G401 (cell line): ENCODE results near the gene CAMK2G. TPM values are rescaled to one million over a fixed set of nuclear protein-coding genes. Genes with fewer than 3 reads are reported as not detected.

ENCODE experiments used
- DNase-seq: peaks from one replicate; pipeline ENCODE4 v3.0.0-alpha.2; 2015; ENCODE audit warnings: low spot score
- in situ Hi-C: cut with HindIII; loops from 2 replicates; pipeline ENCODE4 v1.10.0; 2016; ENCODE audit warnings: low sequenced_read_pairs, mixed read lengths
- total RNA-seq: library from RNA; depleted of rRNA; stranded (reverse); fragments of >200 nt; shearing (Covaris generic); gene quantifications from 2 replicates; pipeline ENCODE4 v1.2.3, GENCODE V29; 2014

The CAMK2G gene
- total RNA-seq, 1 experiment from 2014 or later: 11.8 TPM

- in situ Hi-C loops: no loop called here
- DNase-seq: peak; percentile 19
Observed at GRCh38 chr10:73867871-73868631, 6.3 kb downstream of the CAMK2G start.

- in situ Hi-C loops: no loop called here
- peak; percentile 30 for DNase-seq
Observed at GRCh38 chr10:73867126-73867807, 7.1 kb downstream of the CAMK2G start.

- peak; percentile 20 for DNase-seq
- in situ Hi-C loops: no loop called here
Observed at GRCh38 chr10:73866621-73867020, 7.7 kb downstream of the CAMK2G start.

GRCh38 chr10:73865459-73866442 lies 8.6 kb downstream of the CAMK2G start:
- DNase-seq: no peak

GRCh38 chr10:73865107-73865458 lies 9.3 kb downstream of the CAMK2G start:
- DNase-seq: no peak
- in situ Hi-C loops: no loop called here

More at GRCh38 chr10:73865459-73866442, 8.6 kb downstream of the CAMK2G start:
- in situ Hi-C loops: no loop called here

- in situ Hi-C loops: no loop called here
- DNase-seq: no peak
Observed at GRCh38 chr10:73864229-73864628, 10.1 kb downstream of the CAMK2G start.

GRCh38 chr10:73863039-73863817 lies 11.1 kb downstream of the CAMK2G start:
- DNase-seq: no peak

GRCh38 chr10:73862011-73862410 lies 12.3 kb downstream of the CAMK2G start:
- no peak for DNase-seq
- in situ Hi-C loops: no loop called here

More at GRCh38 chr10:73863039-73863817, 11.1 kb downstream of the CAMK2G start:
- in situ Hi-C loops: no loop called here

- DNase-seq: peak; percentile 44
- in situ Hi-C loops: no loop called here
Observed at GRCh38 chr10:73859784-73860491, 14.4 kb downstream of the CAMK2G start.

- in situ Hi-C loops: no loop called here
- no peak for DNase-seq
Observed at GRCh38 chr10:73859428-73859783, 14.9 kb downstream of the CAMK2G start.

GRCh38 chr10:73858750-73859427 lies 15.5 kb downstream of the CAMK2G start:
- in situ Hi-C loops: no loop called here
- no peak for DNase-seq

GRCh38 chr10:73858013-73858708 lies 16.2 kb downstream of the CAMK2G start:
- in situ Hi-C loops: no loop called here
- no peak for DNase-seq

GRCh38 chr10:73857446-73857845 lies 16.9 kb downstream of the CAMK2G start:
- in situ Hi-C loops: no loop called here
- DNase-seq: no peak

GRCh38 chr10:73856261-73856660 lies 18.1 kb downstream of the CAMK2G start:
- DNase-seq: no peak
- in situ Hi-C loops: no loop called here

- in situ Hi-C loops: no loop called here
- DNase-seq: no peak
Observed at GRCh38 chr10:73855413-73855812, 18.9 kb downstream of the CAMK2G start.

- in situ Hi-C loops: no loop called here
Observed at GRCh38 chr10:73854310-73854709, 20.0 kb downstream of the CAMK2G start.

GRCh38 chr10:73853196-73853595 lies 21.2 kb downstream of the CAMK2G start:
- DNase-seq: no peak
- in situ Hi-C loops: no loop called here

More at GRCh38 chr10:73854310-73854709, 20.0 kb downstream of the CAMK2G start:
- DNase-seq: no peak
